ENCODE data around the gene MRPL52. TPM values are rescaled to one million over a fixed set of nuclear protein-coding genes. Genes with fewer than 3 reads are reported as not detected.

The MRPL52 gene
- total RNA-seq, 1 experiment from 2014 or later, result 100 TPM

GRCh38 chr14:22882064-22882463 is 52.4 kb downstream of the MRPL52 start:
- DNase-seq (ENCODE audit: low read depth), result no peak

- no peak for DNase-seq (ENCODE audit: low read depth)
These were observed 53.0 kb downstream of the MRPL52 start for GRCh38 chr14:22882529-22883172.

GRCh38 chr14:22883173-22883976 is 53.7 kb downstream of the MRPL52 start, which contains the start of gene REM2:
REM2 (plus strand) TSS chr14:22883222; CDS start chr14:22883288, 66 bp downstream.
- no peak for DNase-seq (ENCODE audit: low read depth)

GRCh38 chr14:22884076-22884737 is 54.5 kb downstream of the MRPL52 start:
- DNase-seq (ENCODE audit: low read depth), result no peak

Other genes starting within 250 kb of the MRPL52 start
- gene DAD1, start 240.7 kb upstream of the MRPL52 start, total RNA-seq (2014; rRNA removed; shearing (Covaris generic)), result 486 and 521 TPM in 2 replicates
- gene ABHD4, start 231.6 kb upstream of the MRPL52 start, total RNA-seq (2014; rRNA removed; shearing (Covaris generic)), result 15.5 and 16.1 TPM in 2 replicates
- not detected in 2 replicates for gene OR6J1, start 185.5 kb upstream of the MRPL52 start, total RNA-seq (2014; rRNA removed; shearing (Covaris generic))
- 82.8 and 106 TPM in 2 replicates for gene OXA1L, start 63.2 kb upstream of the MRPL52 start, total RNA-seq (2014; rRNA removed; shearing (Covaris generic))
- 2.2 and 2.5 TPM in 2 replicates for gene SLC7A7, start 14.5 kb upstream of the MRPL52 start, total RNA-seq (2014; rRNA removed; shearing (Covaris generic))
- gene MMP14, start 6.7 kb downstream of the MRPL52 start, total RNA-seq (2014; rRNA removed; shearing (Covaris generic)), result 613 and 718 TPM in 2 replicates
- gene LRP10, start 41.9 kb downstream of the MRPL52 start, total RNA-seq (2014; rRNA removed; shearing (Covaris generic)), result 41.9 and 44.9 TPM in 2 replicates
- gene REM2, start 53.3 kb downstream of the MRPL52 start, total RNA-seq (2014; rRNA removed; shearing (Covaris generic)), result 0.12 and 0.59 TPM in 2 replicates
- gene RBM23, start 89.3 kb downstream of the MRPL52 start, total RNA-seq (2014; rRNA removed; shearing (Covaris generic)), result 79.2 and 93.5 TPM in 2 replicates
- 49.3 and 61.1 TPM in 2 replicates for gene PRMT5, start 99.5 kb downstream of the MRPL52 start, total RNA-seq (2014; rRNA removed; shearing (Covaris generic))
- 35.3 and 59.3 TPM in 2 replicates for gene HAUS4, start 127.2 kb downstream of the MRPL52 start, total RNA-seq (2014; rRNA removed; shearing (Covaris generic))
- gene AJUBA, start 152.7 kb downstream of the MRPL52 start, total RNA-seq (2014; rRNA removed; shearing (Covaris generic)), result 31.0 and 35.3 TPM in 2 replicates
- gene C14orf93, start 180.3 kb downstream of the MRPL52 start, total RNA-seq (2014; rRNA removed; shearing (Covaris generic)), result 4.4 and 8.2 TPM in 2 replicates
- gene PSMB5, start 205.0 kb downstream of the MRPL52 start, total RNA-seq (2014; rRNA removed; shearing (Covaris generic)), result 309 and 373 TPM in 2 replicates
- 0.10 TPM in 1 of 2 replicates, not detected in the other for gene PSMB11, start 212.3 kb downstream of the MRPL52 start, total RNA-seq (2014; rRNA removed; shearing (Covaris generic))
- gene CDH24, start 227.6 kb downstream of the MRPL52 start, total RNA-seq (2014; rRNA removed; shearing (Covaris generic)), result 6.7 and 8.3 TPM in 2 replicates

Data from RPMI7951 (cell line).